ENCODE results near the gene KIF25.
"Not testable (repeated sequence)": the region's sequence is repeated elsewhere in the genome, so short reads cannot be mapped to it uniquely, and the experiment has no call there.

Gene KIF25

GRCh38 chr6:167995731-167996151 lies 1.7 kb upstream of the KIF25 start:
- no peak for DNase-seq (ENCODE audit: low read depth)
- no peak for TF ChIP-seq CTCF (conservative IDR thresholded peaks at IDR 0.05; ENCODE audit: low read depth, low read length)
- no peak overlapping the region for H3K4me3 ChIP-seq (ENCODE audit: low read depth, low read length)

GRCh38 chr6:167996424-167997199 lies 859 bp upstream of the KIF25 start:
- DNase-seq (ENCODE audit: low read depth): no peak
- peak; percentile 41 for TF ChIP-seq CTCF (conservative IDR thresholded peaks at IDR 0.05; ENCODE audit: low read depth, low read length)
- H3K4me3 ChIP-seq (ENCODE audit: low read depth, low read length): peak overlapping the region; percentile 28

- no peak overlapping the region for H3K4me3 ChIP-seq (ENCODE audit: low read depth, low read length)
- DNase-seq (ENCODE audit: low read depth): no peak
- no peak for TF ChIP-seq CTCF (conservative IDR thresholded peaks at IDR 0.05; ENCODE audit: low read depth, low read length)
Measured at GRCh38 chr6:167998215-167998614, 744 bp downstream of the KIF25 start.

- DNase-seq (ENCODE audit: low read depth): no peak
- no peak for TF ChIP-seq CTCF (conservative IDR thresholded peaks at IDR 0.05; ENCODE audit: low read depth, low read length)
- no peak overlapping the region for H3K4me3 ChIP-seq (ENCODE audit: low read depth, low read length)
Measured at GRCh38 chr6:168000198-168001028, 2.9 kb downstream of the KIF25 start.

- no peak for TF ChIP-seq CTCF (conservative IDR thresholded peaks at IDR 0.05; ENCODE audit: low read depth, low read length)
- no peak overlapping the region for H3K4me3 ChIP-seq (ENCODE audit: low read depth, low read length)
- no peak for DNase-seq (ENCODE audit: low read depth)
Measured at GRCh38 chr6:168001029-168001332, 3.5 kb downstream of the KIF25 start.

- DNase-seq (ENCODE audit: low read depth): not testable (repeated sequence)
Measured at GRCh38 chr6:168001514-168001913, 4.0 kb downstream of the KIF25 start.

GRCh38 chr6:168002804-168003203 lies 5.3 kb downstream of the KIF25 start:
- no peak for TF ChIP-seq CTCF (conservative IDR thresholded peaks at IDR 0.05; ENCODE audit: low read depth, low read length)
- no peak overlapping the region for H3K4me3 ChIP-seq (ENCODE audit: low read depth, low read length)
- no peak for DNase-seq (ENCODE audit: low read depth)

More at GRCh38 chr6:168001514-168001913, 4.0 kb downstream of the KIF25 start:
- H3K4me3 ChIP-seq (ENCODE audit: low read depth, low read length): not testable (repeated sequence)
